ENCODE measurements around the gene KIRREL3.

DNA sequence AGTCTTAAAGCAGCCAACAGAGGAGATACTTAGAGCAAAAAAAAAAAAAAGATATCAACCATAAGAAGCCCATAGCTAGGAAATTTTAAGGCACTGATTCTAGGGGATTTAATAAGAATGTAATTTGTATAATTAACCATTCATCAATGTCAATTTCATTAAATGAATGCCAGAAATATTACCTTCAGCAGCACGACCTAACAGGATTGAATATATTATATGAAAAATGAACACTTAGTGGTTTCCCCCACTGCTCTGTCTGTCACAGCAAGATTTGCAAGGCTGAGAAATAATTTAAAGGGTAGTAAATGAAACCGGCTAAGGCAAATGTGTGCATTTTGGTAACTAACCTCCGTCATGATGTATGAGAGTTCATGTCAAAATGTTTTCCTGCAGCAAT is 319.9 kb downstream of the KIRREL3 start:
- TF ChIP-seq, protein P1, sequence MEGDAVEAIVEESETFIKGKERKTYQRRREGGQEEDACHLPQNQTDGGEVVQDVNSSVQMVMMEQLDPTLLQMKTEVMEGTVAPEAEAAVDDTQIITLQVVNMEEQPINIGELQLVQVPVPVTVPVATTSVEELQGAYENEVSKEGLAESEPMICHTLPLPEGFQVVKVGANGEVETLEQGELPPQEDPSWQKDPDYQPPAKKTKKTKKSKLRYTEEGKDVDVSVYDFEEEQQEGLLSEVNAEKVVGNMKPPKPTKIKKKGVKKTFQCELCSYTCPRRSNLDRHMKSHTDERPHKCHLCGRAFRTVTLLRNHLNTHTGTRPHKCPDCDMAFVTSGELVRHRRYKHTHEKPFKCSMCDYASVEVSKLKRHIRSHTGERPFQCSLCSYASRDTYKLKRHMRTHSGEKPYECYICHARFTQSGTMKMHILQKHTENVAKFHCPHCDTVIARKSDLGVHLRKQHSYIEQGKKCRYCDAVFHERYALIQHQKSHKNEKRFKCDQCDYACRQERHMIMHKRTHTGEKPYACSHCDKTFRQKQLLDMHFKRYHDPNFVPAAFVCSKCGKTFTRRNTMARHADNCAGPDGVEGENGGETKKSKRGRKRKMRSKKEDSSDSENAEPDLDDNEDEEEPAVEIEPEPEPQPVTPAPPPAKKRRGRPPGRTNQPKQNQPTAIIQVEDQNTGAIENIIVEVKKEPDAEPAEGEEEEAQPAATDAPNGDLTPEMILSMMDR (IDR thresholded peaks at IDR 0.05) = no peak
- no peak for TF ChIP-seq POLR2A (IDR thresholded peaks at IDR 0.05)

All from ovary (tissue), 3 donors.